Muscle layer of colon (tissue), 2 donors: ENCODE results near the gene RRBP1.

Experiments
- H3K27ac ChIP-seq: one replicate; pipeline ENCODE4 v1.7.0; 2013; ENCODE audit warnings: low read depth, mild to moderate bottlenecking, low read length, moderate library complexity
- H3K27me3 ChIP-seq, 2 donors: one replicate each; pipeline ENCODE4 v1.7.0; 2013; ENCODE audit warnings: low read length in 2 of 2, mild to moderate bottlenecking in 2 of 2; ENCODE audit not compliant: insufficient read depth in 2 of 2, control insufficient read depth in 1 of 2
- H3K36me3 ChIP-seq: one replicate; pipeline ENCODE4 v1.7.0; 2013; ENCODE audit warnings: mild to moderate bottlenecking, low read length; ENCODE audit not compliant: insufficient read depth
- H3K4me1 ChIP-seq: one replicate; pipeline ENCODE4 v1.7.0; 2013; ENCODE audit warnings: mild to moderate bottlenecking, low read length; ENCODE audit not compliant: insufficient read depth
- H3K4me3 ChIP-seq, 2 donors: one replicate each; pipeline ENCODE4 v1.7.0; 2013; ENCODE audit warnings: low read length in 2 of 2, low read depth in 1 of 2, mild to moderate bottlenecking in 1 of 2, moderate library complexity in 1 of 2
- H3K9ac ChIP-seq: one replicate; pipeline ENCODE4 v1.7.0; 2013; ENCODE audit warnings: low read length
- H3K9me3 ChIP-seq: one replicate; pipeline ENCODE4 v1.7.0; 2013; ENCODE audit warnings: mild to moderate bottlenecking, low read length
- donor health status: abdominal sarcoma.
- donor health status: Adenocarcinoma of cecum.

Gene RRBP1

DNA sequence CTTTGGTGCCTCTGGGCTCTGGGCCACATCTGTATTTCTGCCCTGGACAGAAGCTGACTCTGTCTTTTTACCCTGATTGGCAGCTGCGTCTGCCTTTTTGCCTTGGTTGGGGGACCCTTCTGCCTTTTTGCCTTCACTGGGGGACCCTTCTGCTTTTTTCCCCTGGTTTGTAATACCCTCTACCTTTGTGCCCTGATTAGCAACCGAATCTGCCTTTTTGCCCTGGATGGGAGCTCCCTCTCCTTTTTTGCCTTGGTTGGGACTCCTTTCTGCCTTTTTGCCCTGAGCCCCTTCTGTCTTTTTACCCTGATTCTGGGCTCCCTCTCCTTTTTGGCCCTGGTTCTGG is 23.4 kb downstream of the RRBP1 start:
- peaks cover 35% of the 10 kb centered on the region for H3K36me3 ChIP-seq
- H3K4me1 ChIP-seq: peaks cover 25% of the 10 kb centered on the region
- no peak overlapping the region for H3K27ac ChIP-seq
- no peaks in the 10 kb centered on the region for H3K9me3 ChIP-seq
- no peaks in the 10 kb centered on the region for H3K27me3 ChIP-seq
- H3K4me3 ChIP-seq: no peak overlapping the region
- H3K9ac ChIP-seq: no peak overlapping the region

- peaks cover 25% of the 10 kb centered on the region for H3K4me1 ChIP-seq
- H3K36me3 ChIP-seq: peaks cover 35% of the 10 kb centered on the region
- H3K27ac ChIP-seq: no peak overlapping the region
- no peak overlapping the region for H3K4me3 ChIP-seq
- no peaks in the 10 kb centered on the region for H3K27me3 ChIP-seq
- H3K9me3 ChIP-seq: no peaks in the 10 kb centered on the region
- H3K9ac ChIP-seq: no peak overlapping the region
Measured at GRCh38 chr20:17657898-17658647, 24.0 kb downstream of the RRBP1 start.

DNA sequence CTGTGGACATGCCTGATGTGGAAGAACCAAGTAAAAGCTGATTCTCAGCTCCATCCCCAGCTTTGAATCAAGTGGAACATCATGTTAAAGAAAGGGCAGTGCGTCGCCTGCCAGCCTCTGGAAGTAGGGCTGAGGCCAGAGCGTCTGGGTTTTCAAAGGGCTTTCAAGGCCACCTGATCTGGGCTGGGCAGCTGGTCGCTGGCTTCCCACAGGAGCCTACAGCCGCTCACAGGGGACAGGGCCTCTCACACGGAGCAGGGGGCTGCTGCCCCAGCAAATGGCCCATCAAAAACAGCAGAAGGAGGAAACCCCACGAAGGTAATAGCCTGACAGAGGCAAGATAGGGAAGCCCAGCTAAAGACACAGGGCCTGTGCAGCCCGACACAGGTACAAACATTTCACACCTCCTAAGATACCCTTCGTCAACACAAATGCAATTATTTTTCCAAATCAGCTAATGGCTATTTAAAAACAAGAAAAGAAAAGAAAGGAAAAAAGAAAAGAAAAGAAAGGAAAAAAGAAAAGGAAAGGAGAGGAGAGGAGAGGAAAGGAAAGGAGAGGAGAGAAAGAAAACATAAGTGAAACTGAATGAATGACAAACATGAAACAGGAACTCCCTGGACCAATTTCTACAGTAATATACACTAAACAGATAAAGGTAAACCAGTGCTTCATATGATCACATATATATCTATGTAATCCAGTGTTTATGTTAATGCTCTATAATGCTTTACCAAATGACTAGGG is 24.8 kb downstream of the RRBP1 start:
- Histone ChIP-seq H3K36me3 (peaks cover 35% of the 10 kb centered on the region), H3K9me3 (no peaks in the 10 kb centered on the region), H3K27ac (no peak overlapping the region), H3K9ac (no peak overlapping the region), H3K4me1 (peaks cover 23% of the 10 kb centered on the region), H3K27me3 (no peaks in the 10 kb centered on the region), H3K4me3 (no peak overlapping the region)

DNA sequence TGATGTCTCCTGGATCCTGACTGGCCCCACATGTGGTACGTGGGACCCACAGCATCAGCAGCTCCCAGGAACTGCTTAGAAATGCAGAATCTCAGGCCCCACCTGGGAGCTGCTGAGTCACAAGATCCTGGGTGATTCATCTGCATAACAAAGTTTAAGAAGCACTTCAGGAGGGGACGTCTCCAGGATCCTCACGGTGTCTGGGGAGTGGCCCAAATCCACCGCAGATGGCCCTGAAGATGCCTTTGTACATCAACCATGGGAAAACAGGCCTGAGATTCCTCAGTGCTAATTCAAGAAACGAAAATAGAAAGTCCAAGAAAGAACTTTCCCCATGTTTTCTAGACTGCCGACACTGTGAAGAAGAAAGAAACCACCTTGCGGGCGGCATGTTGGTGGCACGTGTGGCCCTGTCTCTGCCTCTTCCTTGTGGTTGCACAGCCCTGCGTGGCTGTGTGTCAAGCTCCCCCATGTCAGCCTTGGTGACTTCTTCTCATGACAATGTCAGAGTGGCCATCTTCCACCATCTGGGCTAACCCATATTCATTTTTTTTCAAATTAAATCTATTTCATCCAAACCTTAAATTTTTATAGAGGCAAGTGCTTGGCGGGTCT is 26.1 kb downstream of the RRBP1 start:
- Histone ChIP-seq H3K4me1 (peaks cover 29% of the 10 kb centered on the region), H3K36me3 (peaks cover 35% of the 10 kb centered on the region), H3K27ac (no peak overlapping the region)

GRCh38 chr20:17655286-17655651 is 26.8 kb downstream of the RRBP1 start:
- Histone ChIP-seq H3K4me3 (no peak overlapping the region), H3K27ac (no peak overlapping the region), H3K9me3 (no peaks in the 10 kb centered on the region), H3K9ac (no peak overlapping the region), H3K27me3 (no peaks in the 10 kb centered on the region), H3K36me3 (peaks cover 30% of the 10 kb centered on the region), H3K4me1 (peaks cover 29% of the 10 kb centered on the region)

More for the DNA sequence above, 26.1 kb downstream of the RRBP1 start:
- Histone ChIP-seq H3K9me3 (no peaks in the 10 kb centered on the region), H3K27me3 (no peaks in the 10 kb centered on the region), H3K9ac (no peak overlapping the region), H3K4me3 (no peak overlapping the region)

DNA sequence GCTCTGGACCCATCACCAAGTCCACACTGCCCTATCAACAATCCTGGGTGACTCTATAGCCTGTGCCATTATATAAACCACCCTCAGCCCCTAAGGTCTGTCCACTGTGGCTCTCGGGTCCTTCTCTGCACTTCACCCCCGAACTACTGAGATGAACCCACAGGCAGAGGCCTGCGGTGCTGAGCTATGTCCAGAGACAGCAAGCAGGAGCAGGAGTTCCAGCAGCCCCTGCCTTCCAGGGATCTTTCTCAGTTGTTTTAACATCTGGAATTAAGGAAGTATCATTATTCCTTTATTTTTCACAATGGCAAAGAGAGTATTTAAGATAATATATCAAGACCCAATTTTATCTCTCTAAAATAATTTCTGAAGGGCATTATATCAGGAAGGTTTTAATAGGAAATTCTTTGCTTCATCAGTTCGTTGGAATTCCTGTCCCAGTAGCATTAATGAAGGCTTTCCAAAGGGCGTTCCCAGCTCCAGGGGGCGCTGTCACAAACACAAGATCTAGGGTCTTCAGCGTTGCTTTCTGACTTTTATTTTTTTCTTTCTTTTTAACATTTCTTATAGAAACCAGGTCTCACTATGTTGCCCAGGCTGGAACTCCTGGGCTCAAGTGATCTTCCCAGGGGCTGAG is 27.3 kb downstream of the RRBP1 start:
- Histone ChIP-seq H3K9me3 (no peaks in the 10 kb centered on the region), H3K9ac (no peak overlapping the region), H3K36me3 (peaks cover 24% of the 10 kb centered on the region), H3K4me1 (peaks cover 29% of the 10 kb centered on the region), H3K27ac (no peak overlapping the region), H3K27me3 (no peaks in the 10 kb centered on the region), H3K4me3 (no peak overlapping the region)

- Histone ChIP-seq H3K36me3 (peaks cover 23% of the 10 kb centered on the region), H3K9me3 (no peaks in the 10 kb centered on the region), H3K27me3 (no peaks in the 10 kb centered on the region), H3K27ac (no peak overlapping the region), H3K4me3 (no peak overlapping the region), H3K9ac (no peak overlapping the region), H3K4me1 (peaks cover 33% of the 10 kb centered on the region)
Measured at GRCh38 chr20:17653835-17654648, 28.0 kb downstream of the RRBP1 start.

DNA sequence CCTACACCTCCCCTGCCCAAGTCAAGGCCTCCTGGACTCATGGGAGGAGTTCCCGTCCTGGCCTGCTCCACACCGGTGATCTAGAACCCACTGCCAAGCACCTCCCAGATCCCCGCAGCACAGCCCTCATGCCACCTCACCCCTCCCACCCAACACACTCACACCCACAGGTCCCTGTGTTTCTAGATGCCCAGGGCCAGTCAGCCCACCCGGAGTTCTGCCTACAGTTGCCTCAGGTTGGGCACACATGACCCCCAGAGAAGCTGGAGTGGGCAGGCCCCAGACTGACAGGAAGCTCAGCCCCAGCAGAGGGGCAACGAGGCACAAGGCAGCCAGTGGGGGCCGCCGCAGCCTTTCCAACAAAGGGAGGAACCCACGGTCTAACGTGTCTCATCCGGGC is 29.6 kb downstream of the RRBP1 start:
- Histone ChIP-seq H3K4me1 (peaks cover 45% of the 10 kb centered on the region), H3K27me3 (no peaks in the 10 kb centered on the region), H3K9ac (no peak overlapping the region), H3K27ac (no peak overlapping the region), H3K36me3 (peaks cover 11% of the 10 kb centered on the region), H3K9me3 (no peaks in the 10 kb centered on the region), H3K4me3 (no peak overlapping the region)

DNA sequence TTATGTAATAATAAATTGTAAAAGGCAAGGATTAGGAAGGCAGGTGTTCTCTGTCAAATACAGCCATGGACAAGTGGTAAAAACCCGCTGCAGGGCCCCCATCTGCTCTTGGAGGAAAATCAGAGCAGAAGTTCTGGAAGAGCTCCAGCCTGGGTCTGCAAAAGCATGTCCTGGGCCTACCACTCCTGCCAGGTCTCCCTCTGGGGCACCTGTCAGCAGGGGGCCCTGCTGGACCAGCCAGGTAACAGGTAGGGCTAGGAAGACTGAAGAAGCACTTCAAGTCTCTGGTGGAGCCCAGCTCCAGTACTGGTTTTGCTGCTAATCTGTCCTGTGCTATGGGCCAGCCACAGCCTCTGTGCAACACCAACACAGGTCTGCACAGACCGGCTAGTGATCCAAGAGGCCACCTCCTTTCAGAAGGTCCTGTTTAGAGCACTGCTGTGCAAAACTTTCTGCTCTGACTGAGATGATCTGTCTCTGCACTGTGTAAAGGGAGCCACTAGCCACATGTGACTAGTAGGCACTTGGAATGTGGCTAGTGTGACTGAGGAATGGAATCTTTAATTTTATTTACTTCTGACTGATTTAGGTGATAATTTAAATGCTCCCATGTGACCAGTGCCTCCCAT is 30.2 kb downstream of the RRBP1 start:
- H3K27ac ChIP-seq: no peak overlapping the region
- H3K27me3 ChIP-seq: no peaks in the 10 kb centered on the region
- H3K36me3 ChIP-seq: peaks cover 11% of the 10 kb centered on the region
- no peak overlapping the region for H3K9ac ChIP-seq
- H3K9me3 ChIP-seq: no peaks in the 10 kb centered on the region
- peaks cover 50% of the 10 kb centered on the region for H3K4me1 ChIP-seq
- no peak overlapping the region for H3K4me3 ChIP-seq

DNA sequence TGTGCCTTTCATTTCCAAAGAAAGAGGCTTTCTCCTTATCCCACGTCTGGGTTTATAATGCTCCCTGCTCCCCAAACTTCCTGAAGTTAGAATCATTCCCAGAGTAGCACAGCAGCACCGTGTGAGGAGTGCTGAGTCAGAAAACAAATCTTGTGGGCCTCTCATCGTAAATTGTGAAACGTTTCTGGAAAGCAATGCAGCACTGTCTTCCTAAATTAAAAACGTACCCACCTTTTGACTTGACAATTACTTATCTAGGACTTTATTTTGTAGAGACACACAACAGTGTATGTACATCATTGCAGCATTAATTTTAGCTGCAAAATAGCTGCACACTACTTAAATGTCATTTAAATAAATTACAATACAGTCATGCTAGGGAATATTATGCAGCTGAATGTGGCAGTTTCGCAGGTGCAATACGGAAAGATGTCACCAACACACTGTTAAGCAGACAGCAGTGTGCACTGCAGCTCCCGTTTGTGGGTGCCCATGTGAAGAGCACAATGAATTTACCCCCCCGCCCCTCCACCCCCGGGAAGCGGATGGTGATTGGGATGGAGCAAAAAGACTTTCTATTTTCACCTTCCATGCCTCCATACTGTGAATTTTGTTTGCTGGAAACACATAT is 30.8 kb downstream of the RRBP1 start:
- Histone ChIP-seq H3K4me1 (peaks cover 56% of the 10 kb centered on the region), H3K4me3 (no peak overlapping the region), H3K9ac (no peak overlapping the region), H3K27ac (no peak overlapping the region), H3K27me3 (no peaks in the 10 kb centered on the region), H3K9me3 (no peaks in the 10 kb centered on the region), H3K36me3 (peaks cover 11% of the 10 kb centered on the region)
